Measurements from ENCODE around the gene OSBP2.

The OSBP2 gene

GRCh38 chr22:30947816-30948454 lies 253.3 kb downstream of the OSBP2 start:
- no peak for DNase-seq

GRCh38 chr22:30948930-30949342 lies 254.3 kb downstream of the OSBP2 start:
- no peak for DNase-seq

GRCh38 chr22:30949934-30950660 lies 255.4 kb downstream of the OSBP2 start:
- DNase-seq: no peak

- no peak for DNase-seq
Observed at GRCh38 chr22:30953206-30953605, 258.5 kb downstream of the OSBP2 start.

- no peak for DNase-seq
Observed at GRCh38 chr22:30955153-30955552, 260.5 kb downstream of the OSBP2 start.

Measured in stimulated activated CD4-positive, alpha-beta T cell treated with anti-CD3 and anti-CD28 coated beads, Interleukin-12 subunit alpha, Interleukin-12 subunit beta, amount 100 ng/mL, for 4 hours (primary cell).